ENCODE measurements around the gene DPP7.

DPP7 gene

DNA sequence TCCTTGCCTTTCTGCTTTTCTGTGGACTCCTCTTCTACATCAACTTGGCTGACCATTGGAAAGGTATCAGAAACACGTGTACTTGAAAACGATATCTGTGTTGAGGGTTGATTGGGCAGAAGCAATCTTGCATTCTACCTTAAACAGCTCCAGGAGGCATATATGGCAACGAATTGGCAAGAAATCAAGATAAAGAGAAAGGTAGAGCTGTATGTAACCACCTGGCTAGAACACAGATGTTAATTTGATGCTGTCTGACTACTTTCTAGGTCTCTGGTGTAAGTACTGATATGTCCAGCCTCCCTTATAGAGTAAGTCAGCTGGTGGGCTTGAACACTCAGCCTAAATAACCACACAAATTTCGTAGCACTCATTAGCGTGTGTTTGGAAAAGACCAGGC lies 26.4 kb downstream of the DPP7 start:
- no peak for DNase-seq

DNA sequence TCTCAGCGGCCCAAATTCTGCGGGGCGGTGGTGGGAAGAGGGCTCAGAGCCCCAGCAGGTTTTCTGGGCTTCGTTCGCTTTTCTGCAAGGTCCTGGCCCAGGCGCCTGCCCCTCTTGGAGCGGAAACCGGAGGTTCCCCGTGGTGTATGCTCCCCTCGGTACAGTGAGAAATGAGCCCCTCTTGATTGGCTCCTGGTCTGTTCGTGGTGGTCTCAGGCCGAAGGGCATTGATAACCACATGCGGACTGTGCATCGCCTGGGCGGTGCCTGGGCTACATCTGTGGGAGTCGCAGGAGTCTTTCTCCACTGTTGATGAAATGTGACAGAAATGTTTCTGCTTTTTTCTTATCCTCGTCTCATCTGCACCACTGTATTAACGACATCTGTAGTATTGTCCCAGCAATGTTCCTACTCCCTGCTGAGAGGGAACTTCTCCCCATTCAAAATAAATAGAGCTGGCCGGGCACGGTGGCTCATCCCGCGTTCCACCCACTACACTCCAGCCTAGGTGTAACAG lies 27.1 kb downstream of the DPP7 start:
- no peak for DNase-seq

DNA sequence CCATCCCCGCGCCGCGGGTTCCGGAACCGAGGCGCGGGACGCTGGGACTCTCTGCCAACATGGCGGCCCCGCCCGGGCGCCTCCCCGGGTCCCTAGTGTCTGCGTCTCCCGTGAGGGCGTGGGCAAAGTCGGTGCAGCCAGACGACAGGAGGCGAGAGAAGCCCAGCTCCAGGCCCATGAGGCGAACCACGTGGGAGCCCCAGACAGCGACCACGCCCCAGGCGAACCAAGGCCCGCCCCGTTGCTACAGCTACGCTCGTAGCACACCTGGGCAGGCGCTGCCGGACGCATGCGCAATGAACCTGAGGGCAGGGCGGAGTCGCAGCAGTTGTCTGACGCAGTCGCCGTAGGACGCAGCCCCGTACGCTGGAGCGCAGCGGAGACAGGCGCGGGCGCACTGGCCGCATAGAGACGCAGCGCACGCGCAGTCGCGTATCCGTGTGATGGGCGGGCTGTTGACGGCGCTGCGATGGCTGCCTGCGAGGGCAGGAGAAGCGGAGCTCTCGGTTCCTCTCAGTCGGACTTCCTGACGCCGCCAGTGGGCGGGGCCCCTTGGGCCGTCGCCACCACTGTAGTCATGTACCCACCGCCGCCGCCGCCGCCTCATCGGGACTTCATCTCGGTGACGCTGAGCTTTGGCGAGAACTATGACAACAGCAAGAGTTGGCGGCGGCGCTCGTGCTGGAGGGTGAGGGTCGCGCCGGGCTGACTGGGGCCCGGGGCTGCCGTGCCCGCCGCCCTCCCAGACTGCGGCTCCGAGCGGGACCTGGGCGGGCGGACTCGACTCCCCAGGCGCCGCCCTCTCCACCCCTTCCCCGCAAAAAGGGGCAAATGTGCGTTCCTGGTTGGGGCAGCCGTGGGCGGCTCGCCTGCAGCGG lies 27.8 kb downstream of the DPP7 start, which contains the start of gene MAN1B1:
TSS of gene MAN1B1 (plus strand) at position 455 of the 878 bp plus-strand sequence. CDS start at position 470, 15 bp downstream.
- DNase-seq = peak; percentile 95

DNA sequence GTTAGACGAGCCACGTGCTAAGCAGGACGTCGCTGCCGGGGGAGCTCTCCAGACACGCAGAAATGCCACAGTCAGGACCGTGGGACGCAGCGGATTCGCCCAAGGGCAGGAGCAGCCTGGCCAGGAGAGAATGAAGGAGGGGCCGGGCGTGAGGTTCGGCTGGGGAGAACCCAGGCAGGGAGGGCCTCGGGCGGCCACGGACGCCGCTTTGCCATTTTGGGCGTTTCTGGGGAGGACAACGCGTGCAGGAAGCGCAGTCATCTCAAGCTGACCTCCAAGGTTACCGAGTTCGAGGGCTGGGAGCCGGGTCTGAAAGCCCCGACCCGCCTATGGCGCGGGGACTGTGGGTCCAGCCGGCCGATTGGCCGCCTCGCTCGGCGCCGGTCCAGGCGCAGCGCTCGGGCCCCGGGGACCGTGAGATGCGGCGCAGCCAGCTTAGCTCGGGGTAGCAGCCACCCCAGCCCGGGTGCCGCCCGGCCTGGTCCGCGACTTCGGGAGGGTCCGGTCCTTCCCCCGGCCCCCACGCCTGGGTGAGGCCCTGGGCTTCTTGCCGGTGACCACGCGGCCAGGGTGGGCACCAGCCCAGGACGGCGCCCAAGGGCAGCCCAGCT lies 28.5 kb downstream of the DPP7 start:
- DNase-seq = no peak

DNA sequence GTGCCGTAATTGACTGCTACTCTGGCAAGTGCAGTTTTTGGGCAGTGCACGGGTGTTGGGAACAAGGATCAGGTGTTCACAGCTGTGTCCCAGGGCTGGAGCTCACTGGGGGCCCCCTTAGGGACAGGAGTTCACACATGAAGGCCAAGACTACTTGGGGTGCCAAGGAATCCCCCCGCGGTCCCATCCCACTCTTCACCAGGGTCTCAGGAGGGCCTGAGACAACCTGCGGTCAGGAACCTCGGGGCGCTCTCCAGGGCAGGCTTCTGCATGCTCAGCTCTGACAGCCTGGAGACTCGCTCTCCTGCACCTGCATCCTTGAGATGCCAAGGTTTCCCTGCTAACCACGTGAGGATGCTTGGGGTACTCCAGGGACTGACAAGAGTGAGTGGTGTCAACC lies 30.0 kb downstream of the DPP7 start:
- no peak for DNase-seq

DNA sequence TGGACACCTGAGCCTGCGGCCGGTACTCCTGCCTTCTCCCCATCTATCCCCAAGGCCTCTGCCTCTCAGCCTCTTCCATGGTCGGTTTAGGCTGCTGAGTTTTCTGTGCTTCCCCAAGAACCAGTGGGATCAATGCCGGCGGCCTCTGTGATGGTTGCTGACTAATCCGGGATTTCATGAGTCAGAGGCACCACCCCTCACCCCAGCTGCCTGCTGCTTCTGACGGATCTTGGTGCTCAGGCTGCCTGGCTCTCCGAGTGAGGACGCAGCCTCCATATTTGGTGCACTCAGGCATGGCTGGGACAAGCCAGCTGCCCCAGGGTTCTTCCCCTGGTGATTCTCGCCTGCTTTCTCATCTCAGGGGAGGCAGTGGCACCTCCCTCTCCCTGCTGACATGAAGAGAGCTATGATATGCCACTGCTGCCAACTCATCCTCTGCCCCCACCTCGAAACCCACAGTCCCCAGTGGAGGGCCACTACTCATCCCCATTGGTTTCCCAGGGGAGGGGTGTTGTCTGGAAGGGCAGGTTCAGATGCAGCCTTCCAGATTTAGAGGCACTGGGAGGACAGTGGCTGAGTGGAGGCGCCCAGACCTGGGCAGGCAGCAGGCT lies 31.0 kb downstream of the DPP7 start:
- no peak for DNase-seq

DNA sequence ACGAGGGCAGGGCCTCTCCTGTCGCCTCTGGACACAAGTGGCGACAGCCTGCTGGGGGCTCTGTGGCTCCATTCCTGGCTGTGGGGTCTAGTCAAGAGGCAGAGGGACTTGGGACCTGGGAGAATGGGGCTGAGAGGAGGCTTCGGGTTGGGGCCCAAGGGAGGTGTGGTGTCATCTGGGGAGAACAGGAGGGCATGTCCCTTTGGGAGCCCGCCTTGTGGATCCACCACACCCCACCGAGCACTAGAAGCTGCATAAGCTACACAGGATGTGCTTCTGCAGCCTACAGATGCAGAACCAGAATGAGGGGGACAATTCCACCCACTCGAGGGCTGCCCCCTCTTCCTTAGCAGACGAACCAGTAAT lies 31.6 kb downstream of the DPP7 start:
- no peak for DNase-seq

DNA sequence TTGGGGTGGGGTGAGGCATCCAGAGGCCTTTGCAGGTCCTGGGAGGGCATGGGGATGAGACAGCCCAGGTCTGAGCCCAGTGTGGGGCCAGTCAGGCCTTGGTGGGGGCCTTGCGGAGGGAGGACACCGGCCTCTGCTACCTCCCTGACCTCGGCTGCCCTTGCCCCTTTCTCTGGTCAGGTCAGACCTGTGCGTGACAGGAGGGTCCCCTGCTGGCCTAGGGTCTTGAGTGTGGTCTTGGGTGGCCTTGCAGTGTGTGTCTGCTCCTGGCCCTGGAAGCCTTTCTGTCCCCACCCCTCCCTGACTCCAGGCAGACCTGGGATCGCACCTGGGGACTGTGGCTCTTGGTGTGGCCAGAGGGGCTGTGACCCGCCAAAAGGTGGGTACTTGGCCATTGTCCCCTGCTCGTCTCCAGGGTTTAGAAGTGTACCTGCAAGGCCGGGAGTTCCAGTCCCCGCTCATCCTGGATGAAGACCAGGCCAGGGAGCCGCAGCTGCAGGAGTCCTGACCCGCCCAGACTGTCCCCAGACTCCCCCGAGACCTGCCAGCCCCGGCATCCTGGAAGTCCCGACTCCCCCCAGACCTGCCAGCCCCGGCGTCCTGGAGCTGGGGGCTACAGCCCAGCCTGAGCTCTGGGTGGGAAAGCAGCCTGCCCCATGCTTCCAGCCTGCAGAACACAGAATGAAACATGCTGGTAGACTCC lies 32.2 kb downstream of the DPP7 start:
- DNase-seq = no peak

DNA sequence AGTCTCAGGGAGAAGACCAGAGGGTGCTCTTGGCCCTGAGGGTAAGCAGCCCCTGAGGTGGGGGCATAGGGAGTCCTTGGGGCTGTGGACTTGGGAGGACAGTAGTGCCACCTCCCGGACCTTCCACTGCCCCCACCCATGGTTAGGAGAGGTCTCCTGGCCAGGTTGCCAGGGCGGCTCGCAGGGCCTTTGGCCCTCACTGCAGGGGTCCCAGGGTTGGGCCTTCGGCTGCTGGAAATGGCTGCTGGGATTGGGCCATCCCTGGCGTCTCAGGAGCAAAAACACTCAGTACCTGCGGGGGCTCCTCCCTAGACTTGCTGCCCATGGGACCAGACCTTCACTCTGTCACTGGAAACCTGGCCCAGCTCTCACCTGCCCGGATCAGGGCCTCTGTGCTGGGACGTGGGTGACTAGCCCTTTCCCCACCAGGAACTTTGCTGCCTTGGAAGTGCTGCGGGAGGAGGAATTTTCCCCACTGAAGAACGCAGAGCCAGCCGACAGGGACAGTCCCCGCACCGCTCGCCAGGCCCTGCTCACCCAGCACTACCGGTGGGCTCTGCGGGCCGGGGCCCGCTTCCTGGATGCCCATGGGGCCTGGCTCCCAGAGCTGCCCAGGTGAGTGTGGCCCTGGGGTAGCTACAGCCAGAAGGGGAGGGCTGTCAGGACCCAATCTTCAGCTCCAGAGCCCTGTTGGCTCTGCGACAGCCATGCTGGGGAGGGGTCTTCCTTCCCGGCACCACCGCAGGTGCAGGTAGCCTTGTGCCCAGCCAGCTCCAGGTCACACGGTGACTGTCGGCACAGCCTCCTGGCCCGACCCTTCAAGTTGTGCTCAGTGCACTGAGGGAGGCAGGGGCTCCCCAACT lies 34.0 kb downstream of the DPP7 start:
- DNase-seq = no peak

DNA sequence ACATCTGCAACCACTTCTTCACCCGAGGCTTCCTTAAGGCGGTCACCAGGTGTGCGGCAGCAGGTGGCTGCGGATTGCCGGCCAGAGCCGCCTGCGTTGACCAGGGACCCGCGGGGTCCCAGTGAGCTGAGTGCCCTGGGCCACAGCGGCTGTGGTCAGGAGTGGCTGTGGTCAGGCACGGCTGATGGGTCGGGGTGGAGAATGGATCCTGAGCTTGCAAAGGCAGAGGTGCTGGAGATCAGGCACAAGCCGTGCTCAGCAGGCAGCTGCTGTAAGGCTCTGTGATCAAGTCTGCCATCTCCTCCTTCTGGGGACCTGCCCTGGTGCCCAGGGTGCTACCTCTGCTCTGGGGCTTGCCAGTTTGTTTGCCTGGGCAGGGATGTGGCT lies 35.1 kb downstream of the DPP7 start:
- peak; percentile 32 for DNase-seq

DNA sequence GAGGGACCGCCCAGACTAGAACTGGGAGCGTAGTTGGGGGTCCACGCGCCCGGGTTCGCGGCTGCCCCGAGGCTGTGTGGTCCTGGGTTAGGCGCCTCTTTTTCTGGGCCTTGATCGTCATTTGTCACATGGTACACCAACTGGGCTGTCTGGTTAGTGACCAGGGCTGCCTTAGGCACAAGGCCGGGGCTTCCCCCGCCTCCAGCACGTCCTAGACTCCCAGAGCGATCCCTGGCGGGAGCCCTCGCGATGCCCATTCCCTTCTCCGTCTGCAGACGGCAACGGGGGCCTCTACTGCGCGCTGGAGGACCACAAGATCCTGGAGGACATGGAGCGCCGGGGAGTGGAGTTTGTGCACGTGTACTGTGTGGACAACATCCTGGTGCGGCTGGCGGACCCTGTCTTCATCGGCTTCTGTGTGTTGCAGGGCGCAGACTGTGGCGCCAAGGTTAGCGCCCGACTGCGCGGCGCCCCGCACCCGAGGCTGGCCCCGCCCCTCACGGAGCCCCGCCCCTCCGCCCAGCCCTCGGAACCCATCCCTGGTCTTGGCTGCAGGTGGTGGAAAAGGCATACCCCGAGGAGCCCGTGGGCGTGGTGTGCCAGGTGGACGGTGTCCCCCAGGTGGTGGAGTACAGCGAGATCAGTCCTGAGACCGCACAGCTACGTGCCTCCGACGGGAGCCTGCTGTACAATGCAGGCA lies 35.7 kb downstream of the DPP7 start:
- DNase-seq = peak; percentile 49

DNA sequence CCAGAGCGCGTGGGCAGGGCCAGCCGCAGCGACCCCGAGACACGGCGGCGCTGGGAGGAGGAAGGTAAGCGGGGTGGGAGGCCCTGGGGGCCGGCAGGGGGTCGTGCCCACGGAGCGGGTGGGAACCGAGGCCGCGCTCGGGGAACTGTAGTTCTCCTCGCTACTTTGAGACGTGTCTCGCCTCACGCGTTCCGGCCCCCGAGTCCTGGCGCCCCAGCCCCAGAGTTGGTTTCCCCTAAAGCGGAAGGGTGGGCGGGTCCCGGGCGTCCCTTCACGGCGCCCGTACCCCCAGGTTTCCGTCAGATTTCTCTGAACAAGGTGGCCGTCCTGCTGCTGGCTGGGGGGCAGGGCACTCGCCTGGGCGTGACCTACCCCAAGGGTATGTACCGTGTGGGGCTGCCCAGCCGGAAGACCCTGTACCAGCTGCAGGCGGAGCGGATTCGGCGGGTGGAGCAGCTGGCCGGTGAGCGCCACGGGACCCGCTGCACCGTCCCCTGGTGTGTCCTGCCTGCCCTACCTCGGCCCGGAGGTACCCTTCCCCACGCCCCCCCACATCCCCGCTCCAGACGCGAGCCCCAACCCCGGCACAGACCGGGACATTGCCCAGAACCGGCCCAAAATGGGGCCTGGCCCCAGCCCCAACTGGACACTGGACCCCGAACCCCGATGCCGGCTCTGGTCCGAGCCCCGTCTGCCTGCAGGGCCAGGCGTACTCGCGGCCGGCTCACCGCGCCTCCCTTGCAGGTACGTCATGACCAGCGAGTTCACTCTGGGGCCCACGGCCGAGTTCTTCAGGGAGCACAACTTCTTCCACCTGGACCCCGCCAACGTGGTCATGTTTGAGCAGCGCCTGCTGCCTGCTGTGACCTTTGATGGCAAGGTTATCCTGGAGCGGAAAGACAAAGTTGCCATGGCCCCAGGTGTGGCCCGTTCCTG lies 36.5 kb downstream of the DPP7 start:
- DNase-seq = peak; percentile 49

DNA sequence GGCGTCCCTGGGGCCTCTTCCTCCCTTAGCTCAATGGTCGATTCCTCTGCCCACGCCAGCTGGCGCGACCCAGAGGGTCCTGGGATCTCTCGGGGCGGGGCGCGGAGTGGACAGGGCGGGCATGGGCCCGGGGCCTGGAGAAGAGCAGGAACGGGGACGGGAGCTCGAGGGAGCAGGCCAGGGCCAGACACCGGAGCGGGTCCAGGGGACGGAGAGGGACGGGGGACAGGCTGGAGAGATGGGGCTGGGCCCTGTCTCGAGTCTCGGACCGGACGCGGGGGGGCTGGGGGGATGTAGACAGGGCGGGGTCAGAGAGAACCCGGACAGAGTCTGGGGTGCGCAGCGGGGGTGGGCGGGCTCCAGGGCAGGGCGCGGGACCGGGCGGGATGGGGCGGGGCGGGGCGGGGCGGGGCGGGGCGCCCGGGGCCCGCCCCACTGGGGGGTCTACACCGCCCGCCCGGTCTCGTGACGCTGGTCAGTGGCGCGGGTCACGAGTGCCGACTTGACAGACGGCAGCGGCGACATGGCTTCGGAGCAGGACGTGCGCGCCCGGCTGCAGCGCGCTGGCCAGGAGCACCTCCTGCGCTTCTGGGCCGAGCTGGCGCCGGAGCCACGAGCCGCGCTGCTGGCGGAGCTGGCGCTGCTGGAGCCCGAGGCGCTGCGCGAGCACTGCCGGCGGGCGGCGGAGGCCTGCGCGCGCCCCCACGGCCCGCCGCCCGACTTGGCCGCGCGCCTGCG lies 37.4 kb downstream of the DPP7 start, which contains the start of gene UAP1L1:
TSS of gene UAP1L1 (plus strand) at position 508 of the 738 bp plus-strand sequence. CDS start at position 524, 16 bp downstream.
- DNase-seq = no peak

DNA sequence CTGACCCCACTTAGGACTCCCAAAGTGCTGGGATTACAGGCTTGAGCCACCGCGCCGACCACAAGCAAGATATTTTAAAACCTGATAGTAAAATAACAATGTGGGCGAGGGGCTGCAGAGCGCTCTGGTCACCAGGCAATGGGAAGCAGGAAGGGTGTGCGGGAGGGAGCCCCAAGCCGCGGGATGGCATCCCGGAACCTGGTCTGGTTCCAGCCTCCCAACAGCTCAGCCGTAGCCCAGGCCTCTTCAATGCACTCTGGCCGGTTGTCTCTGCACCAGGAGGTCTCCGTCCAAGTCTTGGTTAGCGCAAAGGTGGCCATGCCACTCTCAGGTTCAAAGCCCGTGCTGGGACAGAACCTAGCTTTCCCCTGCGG lies 37.9 kb downstream of the DPP7 start:
- DNase-seq = no peak

DNA sequence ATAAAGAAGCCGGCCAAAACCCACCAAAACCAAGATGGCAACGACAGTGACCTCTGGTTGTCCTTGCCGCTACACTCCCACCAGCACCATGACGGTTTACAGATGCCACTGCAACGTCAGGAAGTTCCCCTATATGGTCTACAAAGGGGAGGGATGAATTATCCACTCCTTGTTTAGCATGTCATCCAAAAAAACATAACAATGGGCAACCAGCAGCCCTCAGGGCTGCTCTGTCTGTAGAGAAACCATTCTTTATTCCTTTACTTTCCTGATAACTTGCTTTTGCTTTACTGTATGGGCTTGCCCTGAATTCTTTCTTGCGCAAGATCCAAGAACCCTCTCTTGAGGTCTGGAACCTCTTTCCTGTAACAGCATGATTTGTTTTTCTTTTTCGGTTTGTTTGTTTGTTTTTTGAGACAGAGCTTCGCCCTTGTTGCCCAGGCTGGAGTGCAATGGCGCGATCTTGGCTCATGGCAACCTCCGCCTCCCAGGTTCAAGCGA lies 39.2 kb downstream of the DPP7 start:
- DNase-seq = no peak

DNA sequence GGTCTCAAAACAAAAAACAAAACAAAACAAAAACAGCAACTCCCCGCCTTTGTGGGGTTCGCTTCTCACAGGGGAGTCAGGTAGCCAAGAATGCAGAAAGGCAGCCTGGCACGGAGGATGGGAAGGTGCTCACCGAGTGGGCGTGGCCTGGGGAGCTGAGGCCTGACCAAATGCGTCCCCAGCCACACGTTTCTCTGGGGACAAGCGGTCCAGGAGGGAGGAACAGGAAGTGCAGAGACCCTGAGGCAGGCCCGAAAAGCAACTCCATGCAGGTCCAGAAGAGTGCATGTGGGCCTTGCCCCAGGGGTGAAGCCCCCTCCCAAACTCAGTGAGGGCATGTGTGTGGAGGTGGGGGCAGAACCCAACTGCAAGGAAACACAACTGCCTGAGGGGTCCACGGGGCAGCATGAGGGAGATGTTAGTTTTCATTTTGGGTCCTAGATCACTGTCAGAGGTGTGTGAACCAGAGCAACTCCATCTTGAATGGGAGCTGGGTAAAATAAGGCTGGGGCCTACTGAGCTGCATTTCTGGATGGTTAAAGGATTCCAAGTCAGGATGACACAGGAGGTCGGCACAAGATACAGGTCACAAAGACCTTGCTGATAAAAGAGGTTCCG lies 39.8 kb downstream of the DPP7 start:
- no peak for DNase-seq

DNA sequence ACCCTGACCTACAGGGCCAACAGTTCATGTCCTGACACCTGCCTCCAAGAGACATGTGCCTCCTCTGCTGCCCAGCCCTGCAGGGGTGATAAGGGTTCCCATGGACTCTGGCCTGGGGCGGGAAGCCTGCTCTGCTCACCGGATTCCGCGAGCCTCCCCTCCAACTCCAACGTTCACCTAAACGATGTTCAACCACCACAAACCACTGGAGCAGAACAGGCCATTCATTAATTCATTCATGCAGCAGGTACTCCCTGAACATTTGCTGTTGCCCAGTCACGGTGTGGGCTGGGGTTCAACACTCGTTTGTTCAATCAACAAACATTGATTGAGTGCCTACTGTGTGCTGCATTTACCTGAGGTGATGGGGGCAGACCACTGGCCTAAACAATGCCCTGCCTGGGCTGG lies 40.5 kb downstream of the DPP7 start:
- DNase-seq = no peak

DNA sequence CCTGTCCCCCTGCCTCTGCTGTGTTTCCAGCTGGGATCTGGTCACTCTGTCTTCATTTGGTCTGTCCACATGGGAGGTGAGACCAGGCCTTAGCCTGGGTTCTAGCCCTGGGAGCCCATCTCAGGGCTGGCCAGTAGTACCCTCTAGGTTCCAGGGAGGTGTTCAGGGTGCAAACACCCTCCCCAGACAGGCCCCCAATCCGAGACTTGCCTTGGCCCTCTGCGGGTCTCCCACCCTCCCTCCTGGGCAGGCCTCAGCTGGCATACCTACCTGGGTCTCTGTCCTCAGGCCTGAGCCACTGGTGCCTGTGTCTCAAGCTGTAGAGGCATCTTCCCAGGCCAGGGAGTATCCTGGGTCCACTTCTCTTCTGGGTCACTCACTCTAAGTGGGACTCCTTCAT lies 43.3 kb downstream of the DPP7 start:
- no peak for DNase-seq

All from right kidney (tissue), 1 donor.